ENCODE data around the gene KAT6B.

Gene KAT6B

DNA sequence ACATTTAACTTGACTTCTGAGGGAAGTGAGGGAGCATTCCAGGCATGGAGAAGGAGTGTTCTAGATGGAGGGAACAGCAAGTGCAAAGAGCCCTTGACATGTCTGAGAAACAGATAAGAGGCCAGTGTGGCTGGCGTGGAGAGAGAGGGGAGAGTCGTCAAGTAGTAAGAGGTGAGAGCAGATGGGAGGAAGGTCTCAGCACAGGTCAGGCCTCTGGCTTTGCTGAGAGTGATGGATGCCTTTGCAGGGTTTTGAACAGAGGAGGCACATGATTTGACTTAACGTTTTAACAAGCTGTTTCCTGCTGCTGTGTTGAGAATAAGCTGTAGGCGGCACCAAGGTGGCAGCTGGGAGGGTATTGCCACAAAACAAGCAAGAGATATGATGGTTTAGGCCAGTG is 97.2 kb downstream of the KAT6B start:
- no peak overlapping the region for H2AFZ ChIP-seq (ENCODE audit: low read length)
- H4K91ac ChIP-seq (ENCODE audit: low read depth, low read length, poor library complexity), result no peak overlapping the region
- peak overlapping the region; percentile 25 for H3K27ac ChIP-seq (replicated peaks; ENCODE audit: low read length)
- H3K36me3 ChIP-seq (replicated peaks in 1 of 2; ENCODE audit: control insufficient read depth in 2 of 2, insufficient read depth in 2 of 2, low read length in 2 of 2), result no peaks in the 10 kb centered on the region
- H2BK15ac ChIP-seq (ENCODE audit: low read length), result no peak overlapping the region
- no peak overlapping the region for H3K9ac ChIP-seq (ENCODE audit: low read depth, low read length, poor library complexity)
- H4K8ac ChIP-seq (ENCODE audit: low read depth, low read length), result no peak overlapping the region
- H3K4me1 ChIP-seq (ENCODE audit: control insufficient read depth in 2 of 2, insufficient read depth in 1 of 2, low read depth in 1 of 2, low read length in 2 of 2), result peaks cover 8 to 19% of the 10 kb centered on the region in 2 donors
- H2BK120ac ChIP-seq (ENCODE audit: low read depth, low read length), result no peak overlapping the region
- no peaks in the 10 kb centered on the region for H3K27me3 ChIP-seq (ENCODE audit: control insufficient read depth in 3 of 3, insufficient read depth in 3 of 3, low read depth in 1 of 3, low read length in 3 of 3)
- H3K18ac ChIP-seq (ENCODE audit: low read length), result no peak overlapping the region
- H3K14ac ChIP-seq (ENCODE audit: low read length), result no peak overlapping the region
- no peak overlapping the region for H3K4ac ChIP-seq (ENCODE audit: low read length)
- H3K4me2 ChIP-seq (ENCODE audit: insufficient read depth, low read length, poor library complexity, severe bottlenecking), result no peak overlapping the region
- no peaks in the 10 kb centered on the region for H3K79me1 ChIP-seq (ENCODE audit: low read depth, low read length)
- no peak overlapping the region for H2AK5ac ChIP-seq (ENCODE audit: low read depth, low read length)
- H3K4me3 ChIP-seq (ENCODE audit: low read length in 2 of 2), result no peak overlapping the region
- no peak for DNase-seq (ENCODE audit: low spot score)
- peaks cover 5 to 10% of the 10 kb centered on the region in 2 donors for H3K9me3 ChIP-seq (replicated peaks in 1 of 2; ENCODE audit: control insufficient read depth in 2 of 2, insufficient read depth in 1 of 2, low read depth in 1 of 2, low read length in 2 of 2)
- WGBS, 2 donors (ENCODE audit: extremely low coverage in 2 of 2, insufficient read length in 2 of 2, insufficient replicate concordance in 1 of 2), result no CpG with 5 or more reads among the region's 4 CpGs
- H3K23ac ChIP-seq (ENCODE audit: low read depth, low read length, poor library complexity), result no peak overlapping the region
- no peak overlapping the region for H2BK12ac ChIP-seq (ENCODE audit: low read length)
- H2BK5ac ChIP-seq (ENCODE audit: low read length), result no peak overlapping the region

- H2BK5ac ChIP-seq (ENCODE audit: low read length), result no peak overlapping the region
These were observed 98.0 kb downstream of the KAT6B start for GRCh38 chr10:74924251-74924963.

GRCh38 chr10:74925291-74925690 is 98.9 kb downstream of the KAT6B start:
- H4K8ac ChIP-seq (ENCODE audit: low read depth, low read length), result no peak overlapping the region
- no peak overlapping the region for H2BK15ac ChIP-seq (ENCODE audit: low read length)
- DNase-seq (ENCODE audit: low spot score), result no peak
- H3K27me3 ChIP-seq (ENCODE audit: control insufficient read depth in 3 of 3, insufficient read depth in 3 of 3, low read depth in 1 of 3, low read length in 3 of 3), result no peaks in the 10 kb centered on the region
- peaks cover 8 to 19% of the 10 kb centered on the region in 2 donors for H3K4me1 ChIP-seq (ENCODE audit: control insufficient read depth in 2 of 2, insufficient read depth in 1 of 2, low read depth in 1 of 2, low read length in 2 of 2)
- no peak overlapping the region for H3K4me2 ChIP-seq (ENCODE audit: insufficient read depth, low read length, poor library complexity, severe bottlenecking)
- peaks cover 3 to 4% of the 10 kb centered on the region in 2 donors for H3K9me3 ChIP-seq (replicated peaks in 1 of 2; ENCODE audit: control insufficient read depth in 2 of 2, insufficient read depth in 1 of 2, low read depth in 1 of 2, low read length in 2 of 2)
- no peak overlapping the region for H3K4me3 ChIP-seq (ENCODE audit: low read length in 2 of 2)
- no peaks in the 10 kb centered on the region for H3K36me3 ChIP-seq (replicated peaks in 1 of 2; ENCODE audit: control insufficient read depth in 2 of 2, insufficient read depth in 2 of 2, low read length in 2 of 2)
- H3K9ac ChIP-seq (ENCODE audit: low read depth, low read length, poor library complexity), result no peak overlapping the region
- no peak overlapping the region for H3K23ac ChIP-seq (ENCODE audit: low read depth, low read length, poor library complexity)
- no peak overlapping the region for H2AK5ac ChIP-seq (ENCODE audit: low read depth, low read length)
- H3K18ac ChIP-seq (ENCODE audit: low read length), result no peak overlapping the region
- H3K4ac ChIP-seq (ENCODE audit: low read length), result no peak overlapping the region
- H4K91ac ChIP-seq (ENCODE audit: low read depth, low read length, poor library complexity), result no peak overlapping the region
- H3K14ac ChIP-seq (ENCODE audit: low read length), result no peak overlapping the region
- H2BK120ac ChIP-seq (ENCODE audit: low read depth, low read length), result no peak overlapping the region
- WGBS, 2 donors (ENCODE audit: extremely low coverage in 2 of 2, insufficient read length in 2 of 2, insufficient replicate concordance in 1 of 2), result no CpG with 5 or more reads among the region's 1 CpG
- no peak overlapping the region for H2BK5ac ChIP-seq (ENCODE audit: low read length)
- H3K79me1 ChIP-seq (ENCODE audit: low read depth, low read length), result no peaks in the 10 kb centered on the region
- H2BK12ac ChIP-seq (ENCODE audit: low read length), result no peak overlapping the region
- H3K27ac ChIP-seq (replicated peaks; ENCODE audit: low read length), result no peak overlapping the region
- H2AFZ ChIP-seq (ENCODE audit: low read length), result no peak overlapping the region

More at GRCh38 chr10:74924251-74924963, 98.0 kb downstream of the KAT6B start:
- peaks cover 5 to 10% of the 10 kb centered on the region in 2 donors for H3K9me3 ChIP-seq (replicated peaks in 1 of 2; ENCODE audit: control insufficient read depth in 2 of 2, insufficient read depth in 1 of 2, low read depth in 1 of 2, low read length in 2 of 2)
- no peak overlapping the region for H2BK15ac ChIP-seq (ENCODE audit: low read length)
- no peak overlapping the region for H3K14ac ChIP-seq (ENCODE audit: low read length)
- no peak overlapping the region for H4K91ac ChIP-seq (ENCODE audit: low read depth, low read length, poor library complexity)
- no peak overlapping the region for H4K8ac ChIP-seq (ENCODE audit: low read depth, low read length)
- no peak overlapping the region for H2BK12ac ChIP-seq (ENCODE audit: low read length)
- no CpG with 5 or more reads among the region's 5 CpGs for WGBS, 2 donors (ENCODE audit: extremely low coverage in 2 of 2, insufficient read length in 2 of 2, insufficient replicate concordance in 1 of 2)
- no peaks in the 10 kb centered on the region for H3K36me3 ChIP-seq (replicated peaks in 1 of 2; ENCODE audit: control insufficient read depth in 2 of 2, insufficient read depth in 2 of 2, low read length in 2 of 2)
- no peak overlapping the region for H3K4me2 ChIP-seq (ENCODE audit: insufficient read depth, low read length, poor library complexity, severe bottlenecking)
- H3K27me3 ChIP-seq (ENCODE audit: control insufficient read depth in 3 of 3, insufficient read depth in 3 of 3, low read depth in 1 of 3, low read length in 3 of 3), result no peaks in the 10 kb centered on the region
- H3K9ac ChIP-seq (ENCODE audit: low read depth, low read length, poor library complexity), result no peak overlapping the region
- H3K79me1 ChIP-seq (ENCODE audit: low read depth, low read length), result no peaks in the 10 kb centered on the region
- DNase-seq (ENCODE audit: low spot score), result no peak
- no peak overlapping the region for H3K23ac ChIP-seq (ENCODE audit: low read depth, low read length, poor library complexity)
- H3K27ac ChIP-seq (replicated peaks; ENCODE audit: low read length), result no peak overlapping the region
- H3K18ac ChIP-seq (ENCODE audit: low read length), result no peak overlapping the region
- peaks cover 8 to 19% of the 10 kb centered on the region in 2 donors for H3K4me1 ChIP-seq (ENCODE audit: control insufficient read depth in 2 of 2, insufficient read depth in 1 of 2, low read depth in 1 of 2, low read length in 2 of 2)
- H2AK5ac ChIP-seq (ENCODE audit: low read depth, low read length), result no peak overlapping the region
- H2AFZ ChIP-seq (ENCODE audit: low read length), result no peak overlapping the region
- no peak overlapping the region for H3K4ac ChIP-seq (ENCODE audit: low read length)
- no peak overlapping the region for H3K4me3 ChIP-seq (ENCODE audit: low read length in 2 of 2)
- no peak overlapping the region for H2BK120ac ChIP-seq (ENCODE audit: low read depth, low read length)

GRCh38 chr10:74925708-74926107 is 99.3 kb downstream of the KAT6B start:
- H2BK12ac ChIP-seq (ENCODE audit: low read length), result no peak overlapping the region
- no peak overlapping the region for H3K4ac ChIP-seq (ENCODE audit: low read length)
- H3K9ac ChIP-seq (ENCODE audit: low read depth, low read length, poor library complexity), result no peak overlapping the region
- H2AFZ ChIP-seq (ENCODE audit: low read length), result no peak overlapping the region
- H2AK5ac ChIP-seq (ENCODE audit: low read depth, low read length), result no peak overlapping the region
- H3K14ac ChIP-seq (ENCODE audit: low read length), result no peak overlapping the region
- H3K79me1 ChIP-seq (ENCODE audit: low read depth, low read length), result no peaks in the 10 kb centered on the region
- H3K4me3 ChIP-seq (ENCODE audit: low read length in 2 of 2), result no peak overlapping the region
- no peak overlapping the region for H4K91ac ChIP-seq (ENCODE audit: low read depth, low read length, poor library complexity)
- H3K27ac ChIP-seq (replicated peaks; ENCODE audit: low read length), result no peak overlapping the region
- no peak overlapping the region for H2BK120ac ChIP-seq (ENCODE audit: low read depth, low read length)
- H3K4me2 ChIP-seq (ENCODE audit: insufficient read depth, low read length, poor library complexity, severe bottlenecking), result no peak overlapping the region
- H3K36me3 ChIP-seq (replicated peaks in 1 of 2; ENCODE audit: control insufficient read depth in 2 of 2, insufficient read depth in 2 of 2, low read length in 2 of 2), result no peaks in the 10 kb centered on the region
- H3K27me3 ChIP-seq (ENCODE audit: control insufficient read depth in 3 of 3, insufficient read depth in 3 of 3, low read depth in 1 of 3, low read length in 3 of 3), result no peaks in the 10 kb centered on the region
- peaks cover 0 to 3% of the 10 kb centered on the region in 2 donors for H3K9me3 ChIP-seq (replicated peaks in 1 of 2; ENCODE audit: control insufficient read depth in 2 of 2, insufficient read depth in 1 of 2, low read depth in 1 of 2, low read length in 2 of 2)
- H4K8ac ChIP-seq (ENCODE audit: low read depth, low read length), result no peak overlapping the region
- H2BK15ac ChIP-seq (ENCODE audit: low read length), result no peak overlapping the region
- DNase-seq (ENCODE audit: low spot score), result no peak
- WGBS, 2 donors (ENCODE audit: extremely low coverage in 2 of 2, insufficient read length in 2 of 2, insufficient replicate concordance in 1 of 2), result no CpG with 5 or more reads among the region's 4 CpGs
- no peak overlapping the region for H3K23ac ChIP-seq (ENCODE audit: low read depth, low read length, poor library complexity)
- H3K4me1 ChIP-seq (ENCODE audit: control insufficient read depth in 2 of 2, insufficient read depth in 1 of 2, low read depth in 1 of 2, low read length in 2 of 2), result peaks cover 9 to 19% of the 10 kb centered on the region in 2 donors
- no peak overlapping the region for H2BK5ac ChIP-seq (ENCODE audit: low read length)
- peak overlapping the region; percentile 80 for H3K18ac ChIP-seq (ENCODE audit: low read length)
